K562 (cell line): ENCODE measurements around the gene PHOX2A. TPM values are rescaled to one million over a fixed set of nuclear protein-coding genes. Genes with fewer than 3 reads are reported as not detected.

Experiments
- ATAC-seq: fragments of 200-7000 bp; cut with Tn5 transposase; 3 replicates; pipeline ENCODE4 v1.9.1; 2020; ENCODE audit warnings: moderate library complexity
- BruUV-seq: library from RNA; stranded (reverse); fragments of 400-500 nt; replicated peaks from 2 replicates; lab custom pipeline; 2021; lab: Mats Ljungman, UMichigan
- CTCF ChIA-PET: fragments of 300-600 bp; formaldehyde crosslinking; extraction: SDS; loops from one replicate; lab custom pipeline; 2021; ENCODE audit warnings: low intra/inter-chr PET ratio; lab: Yijun Ruan, JAX
- POLR2A ChIA-PET: fragments of 300-600, 350-650 bp; sonication (Branson Sonifier 250); formaldehyde crosslinking; extraction: SDS; loops from one replicate; lab custom pipeline; 2021; ENCODE audit warnings: antibody characterized with exemption, inconsistent platforms; lab: Yijun Ruan, JAX
- DNase-seq, 4 experiments: peaks; one replicate each; pipeline versions ENCODE4 v3.0.0 to v3.0.0-alpha.2; 2011 to 2018; ENCODE audit warnings: low spot score in 3 of 4, mixed read lengths in 3 of 4; ENCODE audit errors: extremely low read depth in 1 of 4
- FAIRE-seq: peaks from 2 replicates; lab custom pipeline; 2011; peaks lifted over from hg19 to GRCh38; lab: Jason Lieb, UNC
- H2AFZ ChIP-seq: 2 replicates; pipeline ENCODE4 v1.6.0; 2011; ENCODE audit warnings: low read depth, low read length, control low read depth, inconsistent platforms
- H3K27ac ChIP-seq: fragments of 200-600 bp; 3 replicates; pipeline ENCODE4 v1.8.0; 2011; ENCODE audit warnings: low read depth, mild to moderate bottlenecking, control low read depth, inconsistent platforms, low read length, moderate library complexity, mixed read lengths; ENCODE audit errors: extremely low read depth
- H3K27me3 ChIP-seq, 2 experiments: fragments of 300-600 bp in 1 of 2; 2 replicates in 1 of 2; 3 replicates in 1 of 2; pipeline versions ENCODE4 v1.6.0 to v1.8.0; 2011; ENCODE audit warnings: inconsistent platforms in 2 of 2, low read length in 2 of 2, mild to moderate bottlenecking in 1 of 2, mixed read lengths in 1 of 2, moderate library complexity in 1 of 2; ENCODE audit not compliant: control insufficient read depth in 2 of 2, insufficient read depth in 2 of 2
- H3K36me3 ChIP-seq: fragments of 300-600 bp; 3 replicates; pipeline ENCODE4 v1.8.0; 2011; ENCODE audit warnings: mild to moderate bottlenecking, low read length, inconsistent platforms; ENCODE audit not compliant: control insufficient read depth, insufficient read depth
- H3K4me1 ChIP-seq, 2 experiments: fragments of 200-600 bp in 1 of 2; replicated peaks in 1 of 2; 2 replicates in 1 of 2; 3 replicates in 1 of 2; pipeline versions ENCODE4 v1.5.1 to v1.8.0; 2011; ENCODE audit warnings: inconsistent platforms in 2 of 2, low read length in 2 of 2, mild to moderate bottlenecking in 1 of 2, mixed read lengths in 1 of 2, moderate library complexity in 1 of 2; ENCODE audit not compliant: control insufficient read depth in 2 of 2, insufficient read depth in 2 of 2
- H3K4me2 ChIP-seq: 2 replicates; pipeline ENCODE4 v1.6.1; 2011; ENCODE audit warnings: low read length, control low read depth, inconsistent platforms, mixed read lengths; ENCODE audit not compliant: insufficient read depth
- H3K4me3 ChIP-seq: fragments of 200-600 bp; sonication (generic), shearing (Covaris generic); 2 replicates; pipeline ENCODE4 v1.5.1; 2016; ENCODE audit warnings: control low read depth, inconsistent platforms
- H3K79me2 ChIP-seq: fragments of 200-600 bp; 3 replicates; pipeline ENCODE4 v1.8.0; 2011; ENCODE audit warnings: low read length, inconsistent platforms; ENCODE audit not compliant: control insufficient read depth, insufficient read depth
- H3K9ac ChIP-seq, 2 experiments: 2 replicates each; pipeline versions ENCODE4 v1.6.0 to v1.6.1; 2011; ENCODE audit warnings: low read depth in 2 of 2, low read length in 2 of 2, control low read depth in 1 of 2, inconsistent platforms in 1 of 2, mild to moderate bottlenecking in 1 of 2, mixed read lengths in 1 of 2; ENCODE audit not compliant: insufficient read depth in 1 of 2
- H3K9me1 ChIP-seq: one replicate; pipeline ENCODE4 v1.6.0; 2011; ENCODE audit warnings: inconsistent platforms, mild to moderate bottlenecking, low read length, moderate library complexity; ENCODE audit not compliant: control insufficient read depth, insufficient read depth
- H3K9me3 ChIP-seq: replicated peaks from 2 replicates; pipeline ENCODE4 v1.5.1; 2011; ENCODE audit warnings: low read depth, low read length, inconsistent platforms; ENCODE audit not compliant: control insufficient read depth, insufficient read depth
- H4K20me1 ChIP-seq: replicated peaks from 2 replicates; pipeline ENCODE4 v1.6.1; 2011; ENCODE audit warnings: low read length, inconsistent platforms, mixed read lengths; ENCODE audit not compliant: control insufficient read depth, insufficient read depth
- CEBPB ChIP-seq: fragments of 450-650 bp; IDR thresholded peaks from 2 replicates; pipeline ENCODE4 v1.6.1; 2016; ENCODE audit warnings: missing genetic modification characterization, missing compliant biosample characterization
- CEBPG ChIP-seq, 3 experiments: fragments of 200-800 bp in 1 of 3; sonication (Bioruptor generic) in 1 of 3; sonication (generic) in 1 of 3; formaldehyde crosslinking in 1 of 3; IDR thresholded peaks in 2 of 3; conservative IDR thresholded peaks in 1 of 3; 2 replicates each; pipeline versions ENCODE4 v1.6.1 to v1.8.0; 2016 to 2022; ENCODE audit warnings: missing compliant biosample characterization in 2 of 3, missing genetic modification characterization in 2 of 3, mild to moderate bottlenecking in 1 of 3, missing genetic modification reagents in 1 of 3
- CHD2 ChIP-seq: IDR thresholded peaks from 2 replicates; pipeline ENCODE4 v1.6.1; 2011; ENCODE audit warnings: low read depth, low read length
- KAT2B ChIP-seq: IDR thresholded peaks from one replicate; pipeline ENCODE4 v1.6.1; 2012; ENCODE audit warnings: low read depth, mild to moderate bottlenecking, control low read depth, inconsistent platforms, low read length, moderate library complexity
- MCM5 ChIP-seq: fragments of 450-650 bp; IDR thresholded peaks from 2 replicates; pipeline ENCODE4 v1.6.1; 2016; ENCODE audit warnings: low read depth
- PHTF2 ChIP-seq: fragments of 250-450 bp; sonication (Bioruptor Pico); IDR thresholded peaks from 2 replicates; pipeline ENCODE4 v1.5.0; 2021; ENCODE audit warnings: mild to moderate bottlenecking
- TCFL5 ChIP-seq: fragments of 250-450 bp; sonication (Bioruptor Pico); conservative IDR thresholded peaks from 2 replicates; pipeline ENCODE4 v1.6.1; 2021; ENCODE audit warnings: mild to moderate bottlenecking, moderate library complexity, matching md5 sums
- ZNF431 ChIP-seq: sonication (generic); formaldehyde crosslinking; IDR thresholded peaks from 2 replicates; pipeline ENCODE4 v1.8.0; 2022; ENCODE audit warnings: mild to moderate bottlenecking, missing genetic modification reagents
- WGBS: fragments of 100-300 bp; shearing (Covaris generic); methylation state at CpG from one replicate; pipeline ENCODE4 v1.1.6; 2016; ENCODE audit warnings: low coverage, mixed read lengths; ENCODE audit not compliant: insufficient coverage; ENCODE audit errors: missing lambda C conversion rate; 5-methylcytosine and 5-hydroxymethylcytosine counted together
- in situ Hi-C: fragments of 300-500 bp; cut with MboI; formaldehyde crosslinking; loops from 4 replicates; pipeline ENCODE4 v1.15.0; 2018; ENCODE audit warnings: inconsistent platforms, mixed read lengths
- intact Hi-C: fragments of 100-400 bp; cut with micrococcal nuclease; formaldehyde crosslinking; loops from 2 replicates; pipeline ENCODE4 v1.14.2; 2022
- polyA plus RNA-seq, 8 experiments: library from polyadenylated mRNA; depleted of rRNA in 4 of 8; stranded (reverse) in 5 of 8; unstranded in 3 of 8; fragments of >200 nt; fragmentation: Nextera tagmentation in 2 of 8; fragmentation: Illumina TruSeq in 1 of 8; extraction: Ambion mirVana in 2 of 8; extraction: Trizol in 1 of 8; gene quantifications; 2 replicates each; pipeline versions ENCODE4 v1.2.1 to v1.2.3, GENCODE V29; 2011 to 2014; ENCODE audit warnings: inconsistent platforms in 1 of 8, missing spikeins in 1 of 8
- total RNA-seq, 7 experiments: library from RNA; depleted of rRNA in 6 of 7; stranded (reverse); fragments of >200 nt in 6 of 7; fragmentation: Illumina TruSeq in 2 of 7; extraction: Trizol in 2 of 7; gene quantifications; 2 replicates each; pipeline versions ENCODE4 v1.2.1 to v1.2.3, GENCODE V29; 2011 to 2021; ENCODE audit warnings: low replicate concordance in 1 of 7

Gene PHOX2A
- total and polyA plus RNA-seq, 9 of the 15 experiments (the other 6 are each of a cell fraction or from before 2014, with no cell fraction given) = not detected

DNA sequence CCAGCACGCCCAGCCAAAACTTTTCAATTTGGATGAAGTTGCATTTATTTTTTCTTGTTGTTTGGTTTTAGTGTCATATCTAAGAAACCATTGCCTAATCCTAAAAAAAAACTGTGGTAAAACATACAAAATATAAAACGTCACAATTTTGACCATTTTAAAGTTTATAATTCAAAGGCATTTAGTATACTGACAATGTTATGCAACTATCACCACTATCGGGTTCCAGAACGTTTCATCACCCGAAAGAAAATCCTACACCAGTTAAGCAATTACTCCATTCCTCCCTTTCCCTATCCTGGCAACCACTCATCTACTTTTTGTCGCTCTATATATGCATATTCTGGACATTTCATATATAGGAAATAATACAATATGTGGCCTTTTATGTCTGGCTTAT is 30.5 kb upstream of the PHOX2A start:
- POLR2A ChIA-PET = no interaction called here
- WGBS = 15% methylated on average over 6 of the region's 6 CpGs

DNA sequence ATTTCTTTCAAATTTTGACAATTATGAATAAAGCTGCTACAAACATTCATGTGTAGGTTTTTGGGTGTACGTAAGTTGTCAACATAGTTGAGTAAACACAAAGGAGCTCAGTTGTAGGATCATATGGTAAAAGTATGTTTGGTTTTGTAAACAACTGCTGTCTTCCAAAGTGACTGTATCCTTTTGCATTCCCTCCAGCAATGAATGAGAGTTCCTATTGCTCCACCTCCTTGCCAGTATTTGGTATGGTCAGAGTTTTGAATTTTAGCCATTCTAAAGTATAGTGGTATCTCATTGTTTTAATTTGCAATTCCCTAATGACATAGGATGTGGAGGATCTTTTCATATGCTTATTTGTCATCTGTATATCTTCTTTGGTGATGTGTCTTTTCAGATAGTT is 28.0 kb upstream of the PHOX2A start:
- intact Hi-C loops (no loop called here), in situ Hi-C loops (no loop called here)
- TF ChIP-seq MCM5 = no peak
- no peak for TF ChIP-seq ZNF431 (CRISPR knock-in tag)
- no peak for TF ChIP-seq KAT2B
- no peak overlapping the region for H2AFZ ChIP-seq
- 63% methylated on average over 1 of the region's 1 CpG for WGBS
- ATAC-seq (no peak), FAIRE-seq (no peak), DNase-seq (no peak)
- no peaks in the 10 kb centered on the region for H3K9me1 ChIP-seq
- peaks cover 0 to 7% of the 10 kb centered on the region in 2 experiments for H3K27me3 ChIP-seq
- H3K4me1 ChIP-seq = peaks cover 0 to 4% of the 10 kb centered on the region in 2 experiments; a peak in 1 of 5 replicates
- no peak overlapping the region for H3K4me2 ChIP-seq
- no peaks in the 10 kb centered on the region for H3K79me2 ChIP-seq
- no TSS peak for BruUV-seq
- no peaks in the 10 kb centered on the region for H3K9me3 ChIP-seq
- no peak overlapping the region for H3K27ac ChIP-seq
- H3K9ac ChIP-seq = no peak overlapping the region
- no peaks in the 10 kb centered on the region for H3K36me3 ChIP-seq
- no peak overlapping the region for H3K4me3 ChIP-seq
- ChIA-PET CTCF (no interaction called here), POLR2A (no interaction called here)
- no peaks in the 10 kb centered on the region for H4K20me1 ChIP-seq

More for the DNA sequence above, 30.5 kb upstream of the PHOX2A start:
- no peak overlapping the region for H3K9ac ChIP-seq
- no peaks in the 10 kb centered on the region for H3K4me1 ChIP-seq
- no peak for ATAC-seq
- no peaks in the 10 kb centered on the region for H3K79me2 ChIP-seq
- CTCF ChIA-PET = no interaction called here
- H3K27me3 ChIP-seq = peaks cover 0 to 7% of the 10 kb centered on the region in 2 experiments
- H2AFZ ChIP-seq = no peak overlapping the region
- intact Hi-C loops = no loop called here
- no peaks in the 10 kb centered on the region for H3K9me3 ChIP-seq
- H4K20me1 ChIP-seq = no peaks in the 10 kb centered on the region
- FAIRE-seq = no peak
- H3K36me3 ChIP-seq = no peaks in the 10 kb centered on the region
- no peak overlapping the region for H3K4me2 ChIP-seq
- H3K4me3 ChIP-seq = no peak overlapping the region
- TF ChIP-seq CHD2 (no peak), CEBPG (CRISPR knock-in tag; IDR thresholded peaks at IDR 0.05) (no peak), CEBPG (tag; conservative IDR thresholded peaks at IDR 0.05 in 1 of 2, IDR thresholded peaks at IDR 0.05 in 1 of 2) (peak in 1 of 2 experiments; percentile 46; a peak in 1 of 4 replicates), PHTF2 (CRISPR knock-in tag) (no peak), TCFL5 (CRISPR knock-in tag) (no peak), CEBPB (tag) (peak; percentile 26; the same call in 1 of the 2 replicates)
- TF ChIP-seq, all 486 proteins: peak for 2
- no TSS peak for BruUV-seq
- in situ Hi-C loops = no loop called here
- no peak overlapping the region for H3K27ac ChIP-seq
- no peak for DNase-seq
- no peaks in the 10 kb centered on the region for H3K9me1 ChIP-seq
